Left lung (tissue), 10 donors: ENCODE data around the gene TBC1D21. TPM values are rescaled to one million over a fixed set of nuclear protein-coding genes. Genes with fewer than 3 reads are reported as not detected.

Experiments used
- ATAC-seq: fragments of 200-7000 bp; cut with Tn5 transposase; one replicate; pipeline ENCODE4 v1.9.1; 2020; ENCODE audit warnings: moderate library complexity
- DNase-seq, 4 donors: peaks; one replicate each; pipeline ENCODE4 v3.0.0-alpha.2; 2013 to 2020
- H3K27ac ChIP-seq, 2 donors: fragments of 200-600 bp; sonication (generic) in 1 of 2; one replicate each; pipeline versions ENCODE4 v1.5.0 to v1.8.0; 2020 to 2021
- H3K27me3 ChIP-seq, 2 donors: fragments of 200-600 bp; sonication (generic) in 1 of 2; one replicate each; pipeline versions ENCODE4 v1.5.0 to v1.8.0; 2020 to 2021
- H3K36me3 ChIP-seq, 2 donors: fragments of 200-600 bp; sonication (generic) in 1 of 2; one replicate each; pipeline versions ENCODE4 v1.5.0 to v1.8.0; 2020 to 2021
- H3K4me1 ChIP-seq, 2 donors: fragments of 200-600 bp; one replicate each; pipeline ENCODE4 v1.8.0; 2021
- H3K4me3 ChIP-seq, 2 donors: fragments of 200-600 bp; sonication (generic) in 1 of 2; one replicate each; pipeline versions ENCODE4 v1.5.0 to v1.8.0; 2020 to 2021; ENCODE audit warnings: mild to moderate bottlenecking in 1 of 2
- H3K9me3 ChIP-seq, 2 donors: fragments of 200-600 bp; sonication (generic) in 1 of 2; one replicate each; pipeline versions ENCODE4 v1.5.0 to v1.8.0; 2020 to 2021
- intact Hi-C, 2 donors: fragments of 100-400 bp; cut with DNase I; formaldehyde crosslinking; loops; one replicate each; pipeline versions ENCODE4 v1.11.2 to v1.14.2; 2022
- polyA plus RNA-seq, 6 donors: library from polyadenylated mRNA; unstranded; fragments of 120-200 nt; gene quantifications; one replicate each; pipeline ENCODE4 v1.2.1, GENCODE V29; 2013; ENCODE audit not compliant: insufficient read length in 6 of 6
- total RNA-seq, 2 donors: library from RNA; stranded (reverse); fragmentation: NEBNext Ultra II Directional; extraction: Animal tissue kit (Norgen Biotek cat#: 25700); gene quantifications; one replicate each; pipeline ENCODE4 v1.2.1, GENCODE V29; 2021
- TF ChIP-seq, protein P1 (sequence below), 2 donors: fragments of 200-600 bp; sonication (generic) in 1 of 2; IDR thresholded peaks; one replicate each; pipeline versions ENCODE4 v1.5.0 to v1.8.0; 2021; ENCODE audit warnings: antibody characterized with exemption in 2 of 2
- donor health status: DM: no; HTN: yes; CAD: no.
- donor health status: DM: no; HTN: no; CAD: no.

Gene TBC1D21
- total and polyA plus RNA-seq, 8 donors = not detected

- intact Hi-C loops = no loop called here
Measured at GRCh38 chr15:73851689-73852088, 21.7 kb upstream of the TBC1D21 start.

DNA sequence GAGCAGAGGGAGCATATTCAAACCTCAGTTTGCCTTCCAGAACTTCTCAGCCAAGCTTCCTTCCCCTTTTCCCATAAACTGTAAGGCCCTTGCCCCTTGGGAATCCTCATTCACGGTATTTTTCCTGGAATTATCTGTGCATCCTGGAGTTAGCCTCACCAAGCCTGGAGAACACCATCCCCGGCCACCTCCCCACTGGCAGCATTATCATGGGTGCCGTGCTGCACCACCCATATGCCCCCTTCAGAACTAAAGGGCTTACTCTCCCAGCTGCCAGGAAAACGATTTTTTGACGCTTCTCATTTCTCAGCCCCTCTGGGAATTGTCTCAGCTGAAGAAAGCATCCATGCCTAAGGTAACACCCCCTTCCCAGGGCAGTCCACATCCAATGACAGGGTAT lies 20.9 kb upstream of the TBC1D21 start:
- ATAC-seq (no peak), DNase-seq (no peak)
- Histone ChIP-seq H3K9me3 (no peaks in the 10 kb centered on the region), H3K27me3 (peaks cover 0 to 30% of the 10 kb centered on the region in 2 donors), H3K27ac (no peak overlapping the region), H3K4me3 (no peak overlapping the region), H3K4me1 (no peaks in the 10 kb centered on the region), H3K36me3 (no peaks in the 10 kb centered on the region)
- TF ChIP-seq, protein P1, sequence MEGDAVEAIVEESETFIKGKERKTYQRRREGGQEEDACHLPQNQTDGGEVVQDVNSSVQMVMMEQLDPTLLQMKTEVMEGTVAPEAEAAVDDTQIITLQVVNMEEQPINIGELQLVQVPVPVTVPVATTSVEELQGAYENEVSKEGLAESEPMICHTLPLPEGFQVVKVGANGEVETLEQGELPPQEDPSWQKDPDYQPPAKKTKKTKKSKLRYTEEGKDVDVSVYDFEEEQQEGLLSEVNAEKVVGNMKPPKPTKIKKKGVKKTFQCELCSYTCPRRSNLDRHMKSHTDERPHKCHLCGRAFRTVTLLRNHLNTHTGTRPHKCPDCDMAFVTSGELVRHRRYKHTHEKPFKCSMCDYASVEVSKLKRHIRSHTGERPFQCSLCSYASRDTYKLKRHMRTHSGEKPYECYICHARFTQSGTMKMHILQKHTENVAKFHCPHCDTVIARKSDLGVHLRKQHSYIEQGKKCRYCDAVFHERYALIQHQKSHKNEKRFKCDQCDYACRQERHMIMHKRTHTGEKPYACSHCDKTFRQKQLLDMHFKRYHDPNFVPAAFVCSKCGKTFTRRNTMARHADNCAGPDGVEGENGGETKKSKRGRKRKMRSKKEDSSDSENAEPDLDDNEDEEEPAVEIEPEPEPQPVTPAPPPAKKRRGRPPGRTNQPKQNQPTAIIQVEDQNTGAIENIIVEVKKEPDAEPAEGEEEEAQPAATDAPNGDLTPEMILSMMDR (IDR thresholded peaks at IDR 0.05) = no peak
- intact Hi-C loops = no loop called here

More at GRCh38 chr15:73851689-73852088, 21.7 kb upstream of the TBC1D21 start:
- H3K27me3 ChIP-seq = peaks cover 0 to 22% of the 10 kb centered on the region in 2 donors
- TF ChIP-seq, protein P1 (IDR thresholded peaks at IDR 0.05) = no peak
- ATAC-seq (peak; percentile 66), DNase-seq (peak in 3 of 4 donors; percentile 36 to 66 (median 55))
- no peaks in the 10 kb centered on the region for H3K4me1 ChIP-seq
- no peak overlapping the region for H3K27ac ChIP-seq
- no peak overlapping the region for H3K4me3 ChIP-seq
- no peaks in the 10 kb centered on the region for H3K9me3 ChIP-seq
- no peaks in the 10 kb centered on the region for H3K36me3 ChIP-seq

GRCh38 chr15:73854265-73854664 lies 19.1 kb upstream of the TBC1D21 start:
- Histone ChIP-seq H3K4me3 (no peak overlapping the region), H3K9me3 (no peaks in the 10 kb centered on the region), H3K27me3 (peaks cover 0 to 40% of the 10 kb centered on the region in 2 donors), H3K4me1 (no peaks in the 10 kb centered on the region), H3K27ac (no peak overlapping the region), H3K36me3 (no peaks in the 10 kb centered on the region)
- ATAC-seq (no peak), DNase-seq (no peak)
- intact Hi-C loops = no loop called here
- TF ChIP-seq, protein P1 (IDR thresholded peaks at IDR 0.05) = no peak

- H3K9me3 ChIP-seq = no peaks in the 10 kb centered on the region
- H3K4me1 ChIP-seq = no peaks in the 10 kb centered on the region
- no peak overlapping the region for H3K27ac ChIP-seq
- TF ChIP-seq, protein P1 (IDR thresholded peaks at IDR 0.05) = no peak
- no peak for ATAC-seq
- DNase-seq = no peak
- no peaks in the 10 kb centered on the region for H3K36me3 ChIP-seq
- intact Hi-C loops = no loop called here
- peaks cover 0 to 58% of the 10 kb centered on the region in 2 donors for H3K27me3 ChIP-seq
- H3K4me3 ChIP-seq = no peak overlapping the region
Measured at GRCh38 chr15:73856458-73857192, 16.7 kb upstream of the TBC1D21 start.

- H3K9me3 ChIP-seq = no peaks in the 10 kb centered on the region
- H3K4me1 ChIP-seq = no peaks in the 10 kb centered on the region
- ATAC-seq = no peak
- no peak for DNase-seq
- no peaks in the 10 kb centered on the region for H3K36me3 ChIP-seq
- peaks cover 0 to 54% of the 10 kb centered on the region in 2 donors for H3K27me3 ChIP-seq
- intact Hi-C loops = no loop called here
- TF ChIP-seq, protein P1 (IDR thresholded peaks at IDR 0.05) = no peak
- H3K27ac ChIP-seq = no peak overlapping the region
- H3K4me3 ChIP-seq = no peak overlapping the region
Measured at GRCh38 chr15:73857193-73857920, 16.0 kb upstream of the TBC1D21 start.
